PC-9 (cell line): ENCODE data around the gene RELL1. TPM values are rescaled to one million over a fixed set of nuclear protein-coding genes. Genes with fewer than 3 reads are reported as not detected.
A peak's percentile ranks its signal among the peaks of the same experiment; 100 is the strongest.

Experiments used
- BruUV-seq: library from RNA; stranded (reverse); fragments of 400-500 nt; replicated peaks from 2 replicates; lab custom pipeline; 2021; lab: Mats Ljungman, UMichigan
- CTCF ChIA-PET: fragments of 300-600 bp; sonication (Branson Sonifier 250); formaldehyde crosslinking; loops from one replicate; lab custom pipeline; 2022; ENCODE audit warnings: antibody characterized with exemption; lab: Charles Lee
- POLR2A ChIA-PET: fragments of 300-600 bp; sonication (Branson Sonifier 250); formaldehyde crosslinking; loops from one replicate; lab custom pipeline; 2022; ENCODE audit warnings: antibody characterized with exemption; ENCODE audit not compliant: unreplicated experiment; lab: Charles Lee
- DNase-seq, 2 experiments: peaks; one replicate each; pipeline versions ENCODE4 v3.0.0 to v3.0.0-alpha.2; 2015 to 2022; ENCODE audit warnings: mixed read lengths in 1 of 2
- H2AFZ ChIP-seq: fragments of 200-600 bp; sonication (generic); 2 replicates; pipeline ENCODE4 v1.8.1; 2017; ENCODE audit warnings: antibody characterized with exemption
- H3F3A ChIP-seq: fragments of 200-600 bp; sonication (generic); 2 replicates; pipeline ENCODE4 v1.8.1; 2017; ENCODE audit warnings: antibody characterized with exemption, mild to moderate bottlenecking, low read depth; ENCODE audit not compliant: insufficient read depth
- H3K27ac ChIP-seq: fragments of 200-600 bp; sonication (generic); 2 replicates; pipeline ENCODE4 v1.6.1; 2016; ENCODE audit warnings: mixed run types
- H3K27me3 ChIP-seq: fragments of 200-600 bp; sonication (generic); 2 replicates; pipeline ENCODE4 v1.6.1; 2016; ENCODE audit warnings: low read depth, mixed run types; ENCODE audit not compliant: insufficient read depth
- H3K36me3 ChIP-seq: fragments of 200-600 bp; sonication (generic); 2 replicates; pipeline ENCODE4 v1.6.1; 2016; ENCODE audit warnings: low read depth, mixed run types
- H3K4me1 ChIP-seq: fragments of 200-600 bp; sonication (generic); replicated peaks from 2 replicates; pipeline ENCODE4 v1.6.1; 2016; ENCODE audit warnings: mixed run types; ENCODE audit not compliant: insufficient read depth
- H3K4me2 ChIP-seq: fragments of 200-600 bp; sonication (generic); 2 replicates; pipeline ENCODE4 v1.6.1; 2017; ENCODE audit warnings: mixed run types
- H3K4me3 ChIP-seq: fragments of 200-600 bp; sonication (generic); 2 replicates; pipeline ENCODE4 v1.6.1; 2016; ENCODE audit warnings: mixed run types
- H3K79me2 ChIP-seq: fragments of 200-600 bp; sonication (generic); 2 replicates; pipeline ENCODE4 v1.6.1; 2017; ENCODE audit warnings: low read depth, mixed run types
- H3K9me2 ChIP-seq: fragments of 200-600 bp; sonication (generic); 2 replicates; pipeline ENCODE4 v1.8.1; 2017; ENCODE audit warnings: mild to moderate bottlenecking; ENCODE audit not compliant: insufficient read depth
- H3K9me3 ChIP-seq: fragments of 200-600 bp; sonication (generic); 2 replicates; pipeline ENCODE4 v1.8.1; 2016; ENCODE audit warnings: low read depth; ENCODE audit not compliant: insufficient read depth
- H4K20me1 ChIP-seq: fragments of 200-600 bp; sonication (generic); 2 replicates; pipeline ENCODE4 v1.8.1; 2017; ENCODE audit not compliant: insufficient read depth
- CTCF ChIP-seq: fragments of 200-600 bp; sonication (generic); conservative IDR thresholded peaks from 2 replicates; pipeline ENCODE4 v1.6.1; 2017; ENCODE audit warnings: mixed run types, antibody characterized with exemption, mild to moderate bottlenecking, moderate library complexity
- EZH2 ChIP-seq: fragments of 200-600 bp; sonication (generic); IDR thresholded peaks from 2 replicates; pipeline ENCODE4 v1.8.0; 2017; ENCODE audit warnings: antibody characterized with exemption, low read depth
- intact Hi-C: fragments of 100-400 bp; cut with micrococcal nuclease; formaldehyde crosslinking; loops from one replicate; pipeline ENCODE4 v1.10.0; 2022; ENCODE audit not compliant: unreplicated experiment
- total RNA-seq: library from RNA; stranded (reverse); gene quantifications from 2 replicates; pipeline ENCODE4 v1.2.3, GENCODE V29; 2021

Gene RELL1
- total RNA-seq, 1 experiment from 2014 or later, result 18.5 TPM

GRCh38 chr4:37562592-37562991 is 123.6 kb downstream of the RELL1 start:
- H3F3A ChIP-seq, result peaks cover 14% of the 10 kb centered on the region; the same call in 1 of the 2 replicates
- H4K20me1 ChIP-seq, result no peaks in the 10 kb centered on the region
- no peaks in the 10 kb centered on the region for H3K79me2 ChIP-seq
- H3K4me3 ChIP-seq, result no peak overlapping the region
- no peak for TF ChIP-seq EZH2
- TF ChIP-seq CTCF, result no peak
- DNase-seq, result peak in 1 of 2 experiments; percentile 47
- no peak overlapping the region for H3K4me2 ChIP-seq
- no peaks in the 10 kb centered on the region for H3K27me3 ChIP-seq
- H3K4me1 ChIP-seq, result peaks cover 24% of the 10 kb centered on the region
- H3K9me2 ChIP-seq, result no peaks in the 10 kb centered on the region
- intact Hi-C loops, result no loop called here
- H3K27ac ChIP-seq, result no peak overlapping the region
- no TSS peak for BruUV-seq
- POLR2A ChIA-PET, result no interaction called here
- no peaks in the 10 kb centered on the region for H3K9me3 ChIP-seq
- H3K36me3 ChIP-seq, result no peaks in the 10 kb centered on the region
- CTCF ChIA-PET, result interaction anchor here (0.9 to 1.2 kb wide), 3 partner anchors 109 to 1179 kb away, joined by 4 to 5 read pairs (median 5); a partner anchor contains a TSS
- H2AFZ ChIP-seq, result no peak overlapping the region

GRCh38 chr4:37561803-37562207 is 124.4 kb downstream of the RELL1 start:
- peaks cover 14% of the 10 kb centered on the region; the same call in 1 of the 2 replicates for H3F3A ChIP-seq
- H2AFZ ChIP-seq, result no peak overlapping the region
- CTCF ChIA-PET, result interaction anchor here (0.6 to 1.2 kb wide), 4 partner anchors 108 to 1180 kb away, joined by 4 to 23 read pairs (median 5); a partner anchor contains a TSS
- no peak overlapping the region for H3K4me3 ChIP-seq
- POLR2A ChIA-PET, result interaction anchor here (0.5 to 0.7 kb wide), 2 partner anchors 114 to 1082 kb away, joined by 3 to 7 read pairs; no protein-coding TSS in a partner anchor
- H3K79me2 ChIP-seq, result no peaks in the 10 kb centered on the region
- BruUV-seq, result no TSS peak
- H3K9me2 ChIP-seq, result no peaks in the 10 kb centered on the region
- intact Hi-C loops, result no loop called here
- peak; percentile 43 to 78 for DNase-seq
- peak overlapping the region; percentile 61 for H3K27ac ChIP-seq
- H3K9me3 ChIP-seq, result no peaks in the 10 kb centered on the region
- no peaks in the 10 kb centered on the region for H4K20me1 ChIP-seq
- peak overlapping the region; percentile 31 for H3K4me2 ChIP-seq
- no peaks in the 10 kb centered on the region for H3K27me3 ChIP-seq
- H3K36me3 ChIP-seq, result no peaks in the 10 kb centered on the region
- no peak for TF ChIP-seq CTCF
- TF ChIP-seq EZH2, result no peak
- peaks cover 24% of the 10 kb centered on the region for H3K4me1 ChIP-seq

- H3F3A ChIP-seq, result peaks cover 14% of the 10 kb centered on the region; the same call in 1 of the 2 replicates
- H3K36me3 ChIP-seq, result no peaks in the 10 kb centered on the region
- ChIA-PET POLR2A (interaction anchor here (0.7 kb wide), 1 partner anchor 1083 kb away, joined by 3 read pairs; no protein-coding TSS in a partner anchor), CTCF (interaction anchor here (0.6 to 1.2 kb wide), 4 partner anchors 108 to 1180 kb away, joined by 4 to 23 read pairs (median 5); a partner anchor contains a TSS)
- H3K27ac ChIP-seq, result peak overlapping the region; percentile 61
- no peaks in the 10 kb centered on the region for H3K9me3 ChIP-seq
- no peaks in the 10 kb centered on the region for H4K20me1 ChIP-seq
- BruUV-seq, result no TSS peak
- intact Hi-C loops, result no loop called here
- H3K4me2 ChIP-seq, result peak overlapping the region; percentile 31
- H3K4me3 ChIP-seq, result no peak overlapping the region
- H3K4me1 ChIP-seq, result peaks cover 24% of the 10 kb centered on the region
- no peak overlapping the region for H2AFZ ChIP-seq
- TF ChIP-seq CTCF, result no peak
- TF ChIP-seq EZH2, result no peak
- H3K79me2 ChIP-seq, result no peaks in the 10 kb centered on the region
- no peaks in the 10 kb centered on the region for H3K9me2 ChIP-seq
- no peaks in the 10 kb centered on the region for H3K27me3 ChIP-seq
- peak; percentile 24 to 69 for DNase-seq
Measured at GRCh38 chr4:37561196-37561802, 124.9 kb downstream of the RELL1 start.

Other genes with a start within 250 kb of the RELL1 start
- gene PGM2, start 140.3 kb upstream of the RELL1 start, total RNA-seq, result 27.3 and 32.5 TPM in 2 replicates
- gene TBC1D1, start 204.7 kb upstream of the RELL1 start, total RNA-seq, result 106 and 116 TPM in 2 replicates